GM12878 (cell line): ENCODE data around the gene ERC1. TPM values are rescaled to one million over a fixed set of nuclear protein-coding genes. Genes with fewer than 3 reads are reported as not detected.

ENCODE experiments used
- ATAC-seq: fragments of 200-7000 bp; cut with Tn5 transposase; 3 replicates; pipeline ENCODE4 v1.9.1; 2020; ENCODE audit warnings: mild to moderate bottlenecking, moderate library complexity
- BruUV-seq: library from RNA; stranded (reverse); fragments of 400-500 nt; replicated peaks from 2 replicates; lab custom pipeline; 2021; lab: Mats Ljungman, UMichigan
- CTCF ChIA-PET: fragments of 300-600 bp; sonication (Branson Sonifier 250); formaldehyde crosslinking; extraction: SDS; loops from one replicate; lab custom pipeline; 2021; ENCODE audit warnings: inconsistent platforms; lab: Yijun Ruan, JAX
- POLR2A ChIA-PET: fragments of 350-600 bp; formaldehyde crosslinking; extraction: SDS; loops from one replicate; lab custom pipeline; 2021; ENCODE audit warnings: inconsistent platforms; lab: Charles Lee
- RAD21 ChIA-PET: fragments of 300-600 bp; sonication (Branson Sonifier 250); formaldehyde crosslinking; loops from one replicate; lab custom pipeline; 2023; ENCODE audit warnings: antibody characterized with exemption; ENCODE audit not compliant: unreplicated experiment; lab: Charles Lee
- SMC1A ChIA-PET: fragments of 300-600 bp; sonication (Branson Sonifier 250); formaldehyde crosslinking; loops from one replicate; lab custom pipeline; 2023; ENCODE audit not compliant: unreplicated experiment, uncharacterized antibody; lab: Charles Lee
- DNase-seq: peaks from one replicate; pipeline ENCODE4 v3.0.0-alpha.2; 2011; ENCODE audit warnings: low read depth, low spot score
- FAIRE-seq: peaks from 3 replicates; lab custom pipeline; 2011; peaks lifted over from hg19 to GRCh38; lab: Jason Lieb, UNC
- H2AFZ ChIP-seq: 2 replicates; pipeline ENCODE4 v1.6.0; 2011; ENCODE audit warnings: low read depth, low read length, control low read depth; ENCODE audit not compliant: control insufficient read depth
- H3K27ac ChIP-seq: 2 replicates; pipeline ENCODE4 v1.5.1; 2011; ENCODE audit warnings: control low read depth; ENCODE audit not compliant: control insufficient read depth, insufficient read depth
- H3K27me3 ChIP-seq, 2 experiments: replicated peaks in 1 of 2; 2 replicates each; pipeline versions ENCODE4 v1.6.0 to v1.6.1; 2011; ENCODE audit warnings: low read length in 1 of 2; ENCODE audit not compliant: control insufficient read depth in 2 of 2, insufficient read depth in 2 of 2
- H3K36me3 ChIP-seq, 2 experiments: 2 replicates each; pipeline ENCODE4 v1.5.1; 2011; ENCODE audit warnings: low read length in 1 of 2; ENCODE audit not compliant: control insufficient read depth in 2 of 2, insufficient read depth in 2 of 2
- H3K4me1 ChIP-seq: 2 replicates; pipeline ENCODE4 v1.6.1; 2011; ENCODE audit warnings: mild to moderate bottlenecking, low read length, moderate library complexity, mixed read lengths; ENCODE audit not compliant: control insufficient read depth, insufficient read depth
- H3K4me2 ChIP-seq: 2 replicates; pipeline ENCODE4 v1.6.0; 2011; ENCODE audit warnings: control low read depth; ENCODE audit not compliant: control insufficient read depth, insufficient read depth
- H3K4me3 ChIP-seq: fragments of 200-600 bp; sonication (generic); 2 replicates; pipeline ENCODE4 v1.5.1; 2016
- H3K79me2 ChIP-seq: 2 replicates; pipeline ENCODE4 v1.6.0; 2011; ENCODE audit warnings: low read length; ENCODE audit not compliant: control insufficient read depth, insufficient read depth
- H3K9ac ChIP-seq: 2 replicates; pipeline ENCODE4 v1.8.0; 2011; ENCODE audit warnings: low read length, control low read depth, mixed read lengths; ENCODE audit not compliant: control insufficient read depth, insufficient read depth
- H3K9me3 ChIP-seq: replicated peaks from 3 replicates; pipeline ENCODE4 v1.5.1; 2011; ENCODE audit warnings: mild to moderate bottlenecking, low read length; ENCODE audit not compliant: control insufficient read depth, insufficient read depth
- H4K20me1 ChIP-seq: 2 replicates; pipeline ENCODE4 v1.6.0; 2011; ENCODE audit not compliant: control insufficient read depth, insufficient read depth
- NFXL1 ChIP-seq: fragments of 450-650 bp; IDR thresholded peaks from 2 replicates; pipeline ENCODE4 v1.6.1; 2017; ENCODE audit warnings: antibody characterized with exemption, mild to moderate bottlenecking, borderline replicate concordance
- NFYB ChIP-seq: IDR thresholded peaks from 2 replicates; pipeline ENCODE4 v1.6.1; 2011; ENCODE audit warnings: low read depth, mild to moderate bottlenecking, low read length, improper control_type of control experiment, moderate library complexity; ENCODE audit not compliant: insufficient read depth
- PKNOX1 ChIP-seq: fragments of 450-650 bp; IDR thresholded peaks from 2 replicates; pipeline ENCODE4 v1.6.1; 2016; ENCODE audit warnings: mild to moderate bottlenecking
- STAT1 ChIP-seq: fragments of 450-650 bp; conservative IDR thresholded peaks from 2 replicates; pipeline ENCODE4 v1.6.1; 2014; ENCODE audit warnings: antibody characterized with exemption, mild to moderate bottlenecking
- TARDBP ChIP-seq: IDR thresholded peaks from 2 replicates; pipeline ENCODE4 v1.6.1; 2016; ENCODE audit warnings: borderline replicate concordance
- WGBS: methylation state at CpG from one replicate; pipeline ENCODE4 v1.1.6; 2016; ENCODE audit warnings: low lambda C conversion rate; ENCODE audit not compliant: insufficient replicate concordance, insufficient coverage; ENCODE audit errors: missing lambda C conversion rate; 5-methylcytosine and 5-hydroxymethylcytosine counted together
- in situ Hi-C: fragments of 300-500 bp; cut with MboI; formaldehyde crosslinking; loops from 9 replicates; pipeline ENCODE4 v1.14.3; 2018; ENCODE audit warnings: mixed read lengths
- intact Hi-C: fragments of 100-400 bp; cut with micrococcal nuclease; formaldehyde crosslinking; loops from one replicate; pipeline ENCODE4 v1.14.2; 2022; ENCODE audit not compliant: unreplicated experiment
- polyA plus RNA-seq, 11 experiments: library from polyadenylated mRNA; depleted of rRNA in 4 of 11; unstranded in 6 of 11; stranded (reverse) in 5 of 11; fragments of >200 nt; fragmentation: Nextera tagmentation in 4 of 11; fragmentation: Illumina TruSeq in 1 of 11; extraction: Ambion mirVana in 4 of 11; extraction: Trizol in 1 of 11; gene quantifications; 1 replicate in 1 of 11; 2 replicates in 10 of 11; pipeline versions ENCODE4 v1.2.1 to v1.2.3, GENCODE V29; 2011 to 2016; ENCODE audit warnings: inconsistent platforms in 2 of 11, missing spikeins in 2 of 11, low read depth in 1 of 11
- total RNA-seq, 4 experiments: library from RNA; depleted of rRNA in 3 of 4; stranded (reverse); fragments of >200 nt in 3 of 4; fragmentation: Illumina TruSeq in 1 of 4; extraction: Trizol in 1 of 4; gene quantifications; 2 replicates each; pipeline versions ENCODE4 v1.2.1 to v1.2.3, GENCODE V29; 2013 to 2021
- TF ChIP-seq, protein P1 (sequence below): fragments of 450-650 bp; IDR thresholded peaks from 2 replicates; pipeline ENCODE4 v1.6.1; 2017; ENCODE audit warnings: borderline replicate concordance
- TF ChIP-seq, protein P2 (sequence below), 3 experiments: IDR thresholded peaks in 2 of 3; conservative IDR thresholded peaks in 1 of 3; 2 replicates each; pipeline ENCODE4 v1.5.1; 2011; ENCODE audit warnings: low read depth in 3 of 3, low read length in 3 of 3, mild to moderate bottlenecking in 3 of 3, control low read depth in 2 of 3, moderate library complexity in 2 of 3, inconsistent platforms in 1 of 3, mixed read lengths in 1 of 3; ENCODE audit not compliant: control insufficient read depth in 2 of 3, insufficient read depth in 1 of 3; ENCODE audit errors: extremely low read depth in 1 of 3

The ERC1 gene
- total and polyA plus RNA-seq, 10 of the 15 experiments (the other 5 are each of a cell fraction or from before 2014, with no cell fraction given): 0.75 to 8.0 (median 5.0) TPM

GRCh38 chr12:1469070-1469469, 478.0 kb downstream of the ERC1 start:
- Histone ChIP-seq H3K9ac (no peak overlapping the region), H2AFZ (no peak overlapping the region), H3K79me2 (no peaks in the 10 kb centered on the region), H3K4me3 (no peak overlapping the region), H3K27me3 (no peaks in the 10 kb centered on the region), H3K27ac (no peak overlapping the region), H3K4me2 (no peak overlapping the region), H3K9me3 (no peaks in the 10 kb centered on the region; the same call in 2 of the 3 replicates), H4K20me1 (no peaks in the 10 kb centered on the region), H3K36me3 (no peaks in the 10 kb centered on the region), H3K4me1 (no peaks in the 10 kb centered on the region)
- FAIRE-seq (no peak), DNase-seq (no peak), ATAC-seq (no peak)
- TF ChIP-seq TARDBP (no peak), NFXL1 (no peak), PKNOX1 (no peak), STAT1 (no peak), NFYB (no peak)
- TF ChIP-seq, protein P1, sequence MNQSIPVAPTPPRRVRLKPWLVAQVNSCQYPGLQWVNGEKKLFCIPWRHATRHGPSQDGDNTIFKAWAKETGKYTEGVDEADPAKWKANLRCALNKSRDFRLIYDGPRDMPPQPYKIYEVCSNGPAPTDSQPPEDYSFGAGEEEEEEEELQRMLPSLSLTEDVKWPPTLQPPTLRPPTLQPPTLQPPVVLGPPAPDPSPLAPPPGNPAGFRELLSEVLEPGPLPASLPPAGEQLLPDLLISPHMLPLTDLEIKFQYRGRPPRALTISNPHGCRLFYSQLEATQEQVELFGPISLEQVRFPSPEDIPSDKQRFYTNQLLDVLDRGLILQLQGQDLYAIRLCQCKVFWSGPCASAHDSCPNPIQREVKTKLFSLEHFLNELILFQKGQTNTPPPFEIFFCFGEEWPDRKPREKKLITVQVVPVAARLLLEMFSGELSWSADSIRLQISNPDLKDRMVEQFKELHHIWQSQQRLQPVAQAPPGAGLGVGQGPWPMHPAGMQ: no peak
- TF ChIP-seq, protein P2, sequence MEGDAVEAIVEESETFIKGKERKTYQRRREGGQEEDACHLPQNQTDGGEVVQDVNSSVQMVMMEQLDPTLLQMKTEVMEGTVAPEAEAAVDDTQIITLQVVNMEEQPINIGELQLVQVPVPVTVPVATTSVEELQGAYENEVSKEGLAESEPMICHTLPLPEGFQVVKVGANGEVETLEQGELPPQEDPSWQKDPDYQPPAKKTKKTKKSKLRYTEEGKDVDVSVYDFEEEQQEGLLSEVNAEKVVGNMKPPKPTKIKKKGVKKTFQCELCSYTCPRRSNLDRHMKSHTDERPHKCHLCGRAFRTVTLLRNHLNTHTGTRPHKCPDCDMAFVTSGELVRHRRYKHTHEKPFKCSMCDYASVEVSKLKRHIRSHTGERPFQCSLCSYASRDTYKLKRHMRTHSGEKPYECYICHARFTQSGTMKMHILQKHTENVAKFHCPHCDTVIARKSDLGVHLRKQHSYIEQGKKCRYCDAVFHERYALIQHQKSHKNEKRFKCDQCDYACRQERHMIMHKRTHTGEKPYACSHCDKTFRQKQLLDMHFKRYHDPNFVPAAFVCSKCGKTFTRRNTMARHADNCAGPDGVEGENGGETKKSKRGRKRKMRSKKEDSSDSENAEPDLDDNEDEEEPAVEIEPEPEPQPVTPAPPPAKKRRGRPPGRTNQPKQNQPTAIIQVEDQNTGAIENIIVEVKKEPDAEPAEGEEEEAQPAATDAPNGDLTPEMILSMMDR (IDR thresholded peaks at IDR 0.05 in 2 of 3, conservative IDR thresholded peaks at IDR 0.05 in 1 of 3; ENCODE audit: control insufficient read depth in 2 of 3, extremely low read depth in 1 of 3, insufficient read depth in 1 of 3, low read depth in 3 of 3, low read length in 3 of 3): no peak
- in situ Hi-C loops (no loop called here), intact Hi-C loops (no loop called here)
- BruUV-seq: no TSS peak
- RAD21 ChIA-PET: no interaction called here
- SMC1A ChIA-PET: interaction anchor here (1.6 kb wide), 1 partner anchor 351 kb away, joined by 4 read pairs; no protein-coding TSS in a partner anchor
- CTCF ChIA-PET: no interaction called here
- POLR2A ChIA-PET: no interaction called here
- WGBS: 43% methylated on average over 6 of the region's 6 CpGs
